Left ventricle myocardium inferior (tissue), 1 donor: ENCODE data around the gene SLIT1. TPM values are rescaled to one million over a fixed set of nuclear protein-coding genes. Genes with fewer than 3 reads are reported as not detected.

ENCODE experiments used
- DNase-seq: peaks from one replicate; pipeline ENCODE4 v3.0.0-alpha.2; 2020
- H3K27ac ChIP-seq: fragments of 200-600 bp; replicated peaks from 2 replicates; pipeline ENCODE4 v1.8.0; 2021
- H3K27me3 ChIP-seq: fragments of 200-600 bp; 2 replicates; pipeline ENCODE4 v1.8.0; 2021; ENCODE audit warnings: low read depth
- H3K36me3 ChIP-seq: fragments of 200-600 bp; 2 replicates; pipeline ENCODE4 v1.8.0; 2021
- H3K4me1 ChIP-seq: fragments of 200-600 bp; 2 replicates; pipeline ENCODE4 v1.8.0; 2021
- H3K4me3 ChIP-seq: fragments of 200-600 bp; 2 replicates; pipeline ENCODE4 v1.8.0; 2021; ENCODE audit warnings: mild to moderate bottlenecking, moderate library complexity
- H3K9me3 ChIP-seq: fragments of 200-600 bp; replicated peaks from 2 replicates; pipeline ENCODE4 v1.8.0; 2021
- intact Hi-C: fragments of 100-400 bp; cut with micrococcal nuclease; formaldehyde crosslinking; loops from one replicate; pipeline ENCODE4 v1.11.0; 2022
- total RNA-seq: library from RNA; stranded (reverse); fragmentation: NEBNext Ultra II Directional; extraction: Animal tissue kit (Norgen Biotek cat#: 25700); gene quantifications from one replicate; pipeline ENCODE4 v1.2.1, GENCODE V29; 2021
- TF ChIP-seq, protein P1 (sequence below): fragments of 200-600 bp; IDR thresholded peaks from 2 replicates; pipeline ENCODE4 v1.8.0; 2021; ENCODE audit warnings: antibody characterized with exemption, mild to moderate bottlenecking, borderline replicate concordance
- donor health status: DM: no; HTN: yes; CAD: no; lungs with severe emphysema.

Gene SLIT1
- total RNA-seq, 1 donor from 2014 or later = 0.08 TPM

DNA sequence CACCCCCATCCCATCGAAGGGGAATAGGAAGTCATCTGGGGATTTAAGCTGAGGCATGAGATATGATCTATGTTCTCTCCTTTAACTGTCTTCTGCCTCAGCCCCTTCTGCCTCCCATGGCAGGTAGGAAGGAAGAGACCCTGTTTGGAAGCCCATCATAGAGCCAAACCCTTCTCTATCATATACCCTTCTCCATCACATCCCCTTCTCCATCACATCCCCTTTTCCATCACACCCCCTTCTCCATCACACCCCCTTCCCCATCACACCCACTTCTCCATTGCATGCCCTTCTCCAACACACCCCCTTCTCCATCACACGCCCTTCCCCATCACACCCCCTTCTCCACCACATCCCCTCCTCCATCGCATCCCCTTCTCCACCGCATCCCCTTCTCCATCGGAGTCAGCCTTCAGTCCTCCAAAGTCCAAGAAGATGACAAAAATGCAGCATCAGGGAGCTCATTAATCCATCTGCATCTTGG lies 7.2 kb upstream of the SLIT1 start:
- Histone ChIP-seq H3K9me3 (no peaks in the 10 kb centered on the region), H3K4me1 (peaks cover 10% of the 10 kb centered on the region), H3K4me3 (no peak overlapping the region), H3K27me3 (peaks cover 94% of the 10 kb centered on the region), H3K36me3 (no peaks in the 10 kb centered on the region), H3K27ac (no peak overlapping the region)
- no peak for DNase-seq
- intact Hi-C loops = no loop called here
- TF ChIP-seq, protein P1, sequence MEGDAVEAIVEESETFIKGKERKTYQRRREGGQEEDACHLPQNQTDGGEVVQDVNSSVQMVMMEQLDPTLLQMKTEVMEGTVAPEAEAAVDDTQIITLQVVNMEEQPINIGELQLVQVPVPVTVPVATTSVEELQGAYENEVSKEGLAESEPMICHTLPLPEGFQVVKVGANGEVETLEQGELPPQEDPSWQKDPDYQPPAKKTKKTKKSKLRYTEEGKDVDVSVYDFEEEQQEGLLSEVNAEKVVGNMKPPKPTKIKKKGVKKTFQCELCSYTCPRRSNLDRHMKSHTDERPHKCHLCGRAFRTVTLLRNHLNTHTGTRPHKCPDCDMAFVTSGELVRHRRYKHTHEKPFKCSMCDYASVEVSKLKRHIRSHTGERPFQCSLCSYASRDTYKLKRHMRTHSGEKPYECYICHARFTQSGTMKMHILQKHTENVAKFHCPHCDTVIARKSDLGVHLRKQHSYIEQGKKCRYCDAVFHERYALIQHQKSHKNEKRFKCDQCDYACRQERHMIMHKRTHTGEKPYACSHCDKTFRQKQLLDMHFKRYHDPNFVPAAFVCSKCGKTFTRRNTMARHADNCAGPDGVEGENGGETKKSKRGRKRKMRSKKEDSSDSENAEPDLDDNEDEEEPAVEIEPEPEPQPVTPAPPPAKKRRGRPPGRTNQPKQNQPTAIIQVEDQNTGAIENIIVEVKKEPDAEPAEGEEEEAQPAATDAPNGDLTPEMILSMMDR = no peak

DNA sequence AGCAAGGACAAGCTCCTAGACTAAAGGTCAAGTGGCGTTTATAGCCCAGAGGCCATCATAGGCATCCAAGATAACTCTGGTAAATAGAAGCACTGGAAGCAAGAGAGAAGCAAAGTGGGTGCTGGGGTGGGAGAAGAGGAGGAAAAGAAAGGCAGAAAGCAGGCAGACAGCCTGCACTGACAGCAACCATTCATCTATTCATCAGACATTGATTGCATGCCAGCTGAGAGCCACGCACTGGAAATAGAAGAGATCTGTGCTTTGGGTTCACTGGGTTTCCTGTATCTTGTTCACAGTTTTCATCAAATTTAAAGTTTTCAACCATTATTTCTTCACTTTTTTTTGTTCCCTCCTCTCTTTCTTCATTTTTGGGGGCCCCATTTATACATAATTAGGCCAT lies 4.7 kb upstream of the SLIT1 start:
- no peak overlapping the region for H3K27ac ChIP-seq
- H3K4me3 ChIP-seq = no peak overlapping the region
- intact Hi-C loops = no loop called here
- peaks cover 97% of the 10 kb centered on the region for H3K27me3 ChIP-seq
- no peaks in the 10 kb centered on the region for H3K36me3 ChIP-seq
- TF ChIP-seq, protein P1 = no peak
- no peaks in the 10 kb centered on the region for H3K9me3 ChIP-seq
- peaks cover 5% of the 10 kb centered on the region for H3K4me1 ChIP-seq
- DNase-seq = no peak

DNA sequence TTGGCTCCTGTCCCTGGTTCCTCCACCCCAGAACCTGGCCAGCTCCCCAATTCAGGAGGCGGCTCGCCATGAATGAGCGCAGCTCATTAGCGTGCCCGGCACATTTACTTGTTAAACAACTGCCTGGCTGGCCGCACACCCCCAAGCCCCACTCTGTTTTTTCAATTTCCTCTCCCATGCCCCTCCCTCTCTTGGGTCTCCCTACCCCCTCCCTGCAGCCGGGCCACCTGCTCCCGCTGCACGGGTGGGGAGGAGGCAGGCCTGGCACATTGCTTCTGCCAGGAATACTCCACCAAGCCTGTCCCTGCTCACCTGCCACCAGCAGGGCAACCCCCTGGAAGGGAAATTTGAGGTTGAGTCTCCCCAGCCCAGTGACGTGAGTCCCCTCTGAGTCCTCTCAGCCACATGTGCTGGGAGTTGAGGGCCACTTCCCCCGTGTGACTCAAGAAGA lies 2.5 kb upstream of the SLIT1 start:
- Histone ChIP-seq H3K36me3 (no peaks in the 10 kb centered on the region), H3K9me3 (no peaks in the 10 kb centered on the region), H3K4me3 (no peak overlapping the region), H3K4me1 (peaks cover 9% of the 10 kb centered on the region), H3K27me3 (peaks cover 97% of the 10 kb centered on the region), H3K27ac (no peak overlapping the region)
- no peak for DNase-seq
- TF ChIP-seq, protein P1 = no peak
- intact Hi-C loops = no loop called here

DNA sequence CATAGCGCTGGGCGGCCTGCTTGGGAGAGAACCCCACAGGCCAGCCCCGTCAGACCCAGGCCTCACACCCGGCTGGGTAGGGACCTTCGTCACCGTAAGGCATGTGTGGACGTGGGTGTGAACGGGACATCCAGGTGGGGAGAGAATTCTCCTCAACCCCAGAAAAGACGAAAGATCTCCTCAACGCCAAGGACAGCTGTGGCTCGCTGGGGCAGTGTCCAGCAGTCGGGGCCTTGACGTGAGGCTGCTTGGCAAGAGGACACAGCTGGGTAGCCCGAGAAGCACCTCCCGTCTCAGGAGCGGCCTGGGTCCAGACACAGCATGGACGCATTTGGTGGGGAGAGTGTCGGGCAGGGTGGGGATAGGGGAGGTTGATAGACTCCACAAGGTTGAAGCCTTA lies 1.2 kb upstream of the SLIT1 start:
- H3K27ac ChIP-seq = no peak overlapping the region
- intact Hi-C loops = no loop called here
- H3K4me1 ChIP-seq = peaks cover 9% of the 10 kb centered on the region
- H3K9me3 ChIP-seq = no peaks in the 10 kb centered on the region
- TF ChIP-seq, protein P1 = no peak
- DNase-seq = no peak
- no peaks in the 10 kb centered on the region for H3K36me3 ChIP-seq
- no peak overlapping the region for H3K4me3 ChIP-seq
- H3K27me3 ChIP-seq = peaks cover 98% of the 10 kb centered on the region

DNA sequence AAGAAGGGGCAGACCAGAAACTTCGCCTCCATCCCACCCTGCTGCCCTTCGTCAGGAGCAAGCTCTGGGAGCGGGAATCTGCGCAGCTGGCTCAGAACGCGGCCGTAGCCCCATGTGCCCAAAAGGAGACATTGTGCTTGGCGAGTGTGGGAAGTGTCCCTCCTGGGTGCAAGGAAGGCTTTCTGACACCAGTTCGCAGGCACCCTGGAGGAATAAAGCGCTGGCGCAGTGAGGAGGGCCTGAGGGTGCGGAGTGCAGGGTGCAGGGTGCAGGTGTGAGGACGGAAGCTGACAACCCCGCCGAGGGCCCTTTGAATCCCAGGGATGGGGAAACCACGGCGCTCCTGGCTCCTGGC lies 811 bp downstream of the SLIT1 start:
- no peaks in the 10 kb centered on the region for H3K9me3 ChIP-seq
- no peak for DNase-seq
- H3K4me3 ChIP-seq = no peak overlapping the region
- no peak overlapping the region for H3K27ac ChIP-seq
- H3K27me3 ChIP-seq = peaks cover 98% of the 10 kb centered on the region
- no peaks in the 10 kb centered on the region for H3K36me3 ChIP-seq
- TF ChIP-seq, protein P1 = no peak
- H3K4me1 ChIP-seq = peaks cover 9% of the 10 kb centered on the region
- intact Hi-C loops = no loop called here
